Large intestine (tissue), 3 donors: ENCODE results near the gene ABCB9. TPM values are rescaled to one million over a fixed set of nuclear protein-coding genes. Genes with fewer than 3 reads are reported as not detected.
A peak's percentile ranks its signal among the peaks of the same experiment; 100 is the strongest.

Source experiments
- DNase-seq, 2 donors: peaks; one replicate each; pipeline versions ENCODE4 v3.0.0 to v3.0.0-alpha.2; 2013
- H3K27ac ChIP-seq: one replicate; pipeline ENCODE4 v1.5.1; 2013; ENCODE audit warnings: low read length
- H3K27me3 ChIP-seq: 2 replicates; pipeline ENCODE4 v1.6.1; 2013; ENCODE audit warnings: low read length; ENCODE audit not compliant: control insufficient read depth, insufficient read depth
- H3K36me3 ChIP-seq: 2 replicates; pipeline ENCODE4 v1.6.1; 2013; ENCODE audit warnings: low read length; ENCODE audit not compliant: control insufficient read depth, insufficient read depth
- H3K4me1 ChIP-seq: one replicate; pipeline ENCODE4 v1.6.1; 2013; ENCODE audit warnings: low read length; ENCODE audit not compliant: control insufficient read depth, insufficient read depth
- H3K4me3 ChIP-seq: one replicate; pipeline ENCODE4 v1.5.1; 2013; ENCODE audit warnings: low read length
- H3K9me3 ChIP-seq: one replicate; pipeline ENCODE4 v1.6.1; 2013; ENCODE audit warnings: mild to moderate bottlenecking, low read depth, low read length, moderate library complexity; ENCODE audit not compliant: control insufficient read depth
- WGBS: methylation state at CpG from one replicate; pipeline ENCODE4 v1.1.5; 2013; ENCODE audit warnings: low lambda C conversion rate; ENCODE audit not compliant: insufficient coverage; 5-methylcytosine and 5-hydroxymethylcytosine counted together
- polyA plus RNA-seq: library from polyadenylated mRNA; unstranded; fragments of 120-200 nt; gene quantifications from one replicate; pipeline ENCODE4 v1.2.1, GENCODE V29; 2013

Gene ABCB9
- polyA plus RNA-seq, 1 donor: 5.2 TPM

DNA sequence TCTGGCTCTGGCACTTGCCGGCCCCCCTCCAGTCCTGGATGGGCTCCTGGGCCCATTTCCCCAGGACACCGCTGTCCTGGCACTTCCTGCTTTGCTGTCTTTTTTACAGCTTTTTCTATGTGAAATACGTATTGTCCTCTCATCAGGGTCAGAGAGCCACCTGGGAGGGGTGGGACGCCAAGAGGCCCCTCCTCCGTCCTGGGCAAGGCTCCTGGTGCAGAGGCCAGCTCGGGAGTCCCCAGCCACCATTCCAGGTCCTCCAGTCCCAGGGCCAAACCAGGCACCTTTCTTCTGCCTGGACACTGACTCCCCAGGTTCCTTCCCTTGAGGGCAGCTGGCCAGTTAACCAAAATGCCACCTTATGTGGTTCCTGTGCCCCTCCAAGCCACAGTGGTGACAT lies 37.0 kb upstream of the ABCB9 start:
- no peak overlapping the region for H3K27ac ChIP-seq
- peaks cover 12% of the 10 kb centered on the region for H3K36me3 ChIP-seq
- no CpG with 5 or more reads among the region's 6 CpGs for WGBS
- peaks cover 6% of the 10 kb centered on the region for H3K4me1 ChIP-seq
- no peaks in the 10 kb centered on the region for H3K9me3 ChIP-seq
- H3K27me3 ChIP-seq: no peaks in the 10 kb centered on the region
- H3K4me3 ChIP-seq: no peak overlapping the region
- no peak for DNase-seq

DNA sequence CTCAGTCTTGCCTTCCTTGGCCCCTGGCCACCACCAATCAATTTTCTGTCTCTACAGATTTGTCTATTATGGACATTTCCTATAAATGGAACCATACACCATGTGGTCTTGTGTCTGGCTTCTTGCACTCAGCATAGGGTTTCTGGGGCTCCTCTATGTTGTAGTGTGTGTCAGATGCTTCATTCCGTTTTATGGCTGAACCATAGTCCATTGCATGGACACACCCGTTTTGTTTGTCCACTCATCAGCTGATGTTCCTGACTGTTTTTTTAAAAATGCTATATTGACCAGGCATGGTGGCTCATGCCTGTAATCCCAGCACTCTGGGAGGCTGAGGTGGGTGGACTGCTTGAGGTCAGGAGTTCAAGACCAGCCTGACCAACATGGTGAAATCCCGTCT lies 35.2 kb upstream of the ABCB9 start:
- peak overlapping the region; percentile 69 for H3K27ac ChIP-seq
- peaks cover 6% of the 10 kb centered on the region for H3K4me1 ChIP-seq
- peak; percentile 55 to 77 for DNase-seq
- no peaks in the 10 kb centered on the region for H3K27me3 ChIP-seq
- H3K4me3 ChIP-seq: no peak overlapping the region
- H3K9me3 ChIP-seq: no peaks in the 10 kb centered on the region
- no CpG with 5 or more reads among the region's 3 CpGs for WGBS
- H3K36me3 ChIP-seq: peaks cover 15% of the 10 kb centered on the region

DNA sequence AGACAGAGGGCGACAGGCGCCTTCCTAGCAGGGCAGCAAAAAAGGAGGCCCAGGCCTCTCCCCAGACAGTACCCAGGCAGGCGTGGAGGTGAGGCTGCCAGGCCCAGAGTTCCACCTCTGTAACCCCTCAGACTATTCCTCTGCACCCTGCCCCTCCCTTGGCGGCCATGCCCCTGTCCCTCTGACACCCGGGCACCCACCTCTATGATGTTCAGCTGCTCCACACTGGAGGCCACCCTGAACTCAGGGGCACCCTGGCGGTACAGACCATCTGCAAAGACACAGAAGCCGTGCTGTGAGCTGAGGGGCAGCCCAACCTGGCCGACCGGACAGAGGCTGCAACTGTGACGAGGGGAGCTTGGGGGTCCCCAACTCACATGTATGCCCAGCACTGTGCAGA lies 34.3 kb upstream of the ABCB9 start:
- Histone ChIP-seq H3K4me1 (peaks cover 6% of the 10 kb centered on the region), H3K27ac (no peak overlapping the region), H3K27me3 (no peaks in the 10 kb centered on the region), H3K4me3 (no peak overlapping the region), H3K9me3 (no peaks in the 10 kb centered on the region), H3K36me3 (peaks cover 15% of the 10 kb centered on the region)
- no CpG with 5 or more reads among the region's 10 CpGs for WGBS
- no peak for DNase-seq

DNA sequence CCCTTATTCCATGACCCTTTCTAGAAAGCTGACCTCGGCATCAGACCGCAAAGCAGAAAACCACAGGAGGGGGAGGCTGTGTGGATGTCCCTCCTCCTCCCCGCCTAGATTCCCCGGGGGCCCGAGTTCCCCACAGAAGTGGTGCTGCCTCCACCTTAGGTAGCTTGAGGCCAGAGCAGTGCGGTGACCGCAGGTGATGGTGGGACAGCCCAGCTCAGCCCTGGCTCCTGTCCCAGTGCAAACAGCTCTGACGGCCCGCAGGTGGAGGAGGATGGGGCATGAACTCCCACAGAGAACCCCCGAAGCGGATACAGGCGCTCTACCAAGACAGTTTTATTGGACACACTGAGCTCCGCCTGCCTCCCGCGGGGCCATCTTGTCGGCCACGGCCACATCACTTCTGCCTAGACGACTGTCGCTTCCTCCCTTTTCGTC lies 33.7 kb upstream of the ABCB9 start:
- peaks cover 15% of the 10 kb centered on the region for H3K36me3 ChIP-seq
- DNase-seq: no peak
- WGBS: no CpG with 5 or more reads among the region's 20 CpGs

DNA sequence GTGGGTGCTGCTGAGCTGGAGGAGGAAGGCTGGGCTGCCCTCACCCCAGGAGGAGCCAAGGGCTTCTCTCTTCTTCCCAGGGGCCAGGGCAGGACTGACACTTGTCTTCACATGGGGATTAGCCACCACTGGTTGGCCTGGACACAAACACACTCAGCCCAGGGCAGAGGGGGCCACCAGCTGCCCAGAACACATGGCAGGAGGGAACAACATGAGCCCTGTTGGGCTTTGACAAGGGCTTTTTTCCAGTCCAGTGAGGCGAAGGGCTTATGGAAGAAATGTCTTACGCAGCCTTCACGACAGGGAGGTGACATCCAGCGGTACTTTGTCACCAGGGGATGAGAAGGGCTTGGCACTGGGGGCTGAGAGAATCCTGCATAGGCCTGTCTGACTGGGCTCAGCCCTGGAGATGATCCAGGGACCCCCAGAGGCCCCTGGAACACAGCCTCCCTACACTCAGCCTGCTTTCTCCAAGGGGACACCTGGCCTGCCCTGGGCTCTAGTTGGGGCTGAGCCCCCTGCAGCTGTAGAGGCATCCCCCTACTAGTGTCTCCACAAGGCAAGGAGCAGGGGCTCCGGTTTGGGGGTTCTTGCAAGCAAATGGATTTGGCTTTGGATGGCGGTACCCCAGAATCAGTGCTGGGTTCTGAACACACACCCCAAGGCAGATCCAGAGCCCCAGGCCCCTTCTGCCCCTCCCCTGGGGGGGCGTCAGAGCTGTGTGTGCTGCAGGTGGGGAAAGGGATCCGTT lies 33.1 kb upstream of the ABCB9 start:
- no peak for DNase-seq
- Histone ChIP-seq H3K27me3 (no peaks in the 10 kb centered on the region), H3K4me1 (peaks cover 8% of the 10 kb centered on the region), H3K9me3 (no peaks in the 10 kb centered on the region), H3K27ac (no peak overlapping the region), H3K4me3 (no peak overlapping the region), H3K36me3 (peaks cover 13% of the 10 kb centered on the region)
- no CpG with 5 or more reads among the region's 8 CpGs for WGBS

More for the DNA sequence above, 33.7 kb upstream of the ABCB9 start:
- H3K4me1 ChIP-seq: peaks cover 6% of the 10 kb centered on the region
- H3K4me3 ChIP-seq: no peak overlapping the region
- H3K27ac ChIP-seq: no peak overlapping the region
- no peaks in the 10 kb centered on the region for H3K9me3 ChIP-seq
- no peaks in the 10 kb centered on the region for H3K27me3 ChIP-seq

DNA sequence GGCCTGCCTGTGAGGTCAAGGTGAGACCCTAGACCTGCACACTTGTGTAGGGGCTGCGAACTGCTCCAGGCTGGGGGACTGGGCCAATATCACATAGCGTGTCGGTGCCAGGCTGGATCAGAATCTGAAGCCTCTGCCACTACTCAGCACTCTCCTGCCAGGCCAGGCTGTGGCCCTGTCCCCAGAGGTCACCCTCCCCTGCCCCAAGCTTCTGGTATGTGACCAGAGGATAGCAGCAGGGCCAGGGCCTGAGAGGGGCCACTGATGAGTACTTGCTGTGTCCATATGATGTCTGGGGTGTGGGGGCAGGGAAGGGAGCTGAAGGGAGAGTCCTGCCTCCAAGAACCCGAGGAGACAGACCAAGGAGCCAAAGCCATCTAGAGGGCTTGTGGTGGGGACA lies 32.1 kb upstream of the ABCB9 start:
- Histone ChIP-seq H3K36me3 (peaks cover 10% of the 10 kb centered on the region), H3K9me3 (no peaks in the 10 kb centered on the region), H3K4me1 (peaks cover 16% of the 10 kb centered on the region), H3K27me3 (no peaks in the 10 kb centered on the region), H3K27ac (no peak overlapping the region), H3K4me3 (no peak overlapping the region)
- no peak for DNase-seq
- WGBS: no CpG with 5 or more reads among the region's 4 CpGs

DNA sequence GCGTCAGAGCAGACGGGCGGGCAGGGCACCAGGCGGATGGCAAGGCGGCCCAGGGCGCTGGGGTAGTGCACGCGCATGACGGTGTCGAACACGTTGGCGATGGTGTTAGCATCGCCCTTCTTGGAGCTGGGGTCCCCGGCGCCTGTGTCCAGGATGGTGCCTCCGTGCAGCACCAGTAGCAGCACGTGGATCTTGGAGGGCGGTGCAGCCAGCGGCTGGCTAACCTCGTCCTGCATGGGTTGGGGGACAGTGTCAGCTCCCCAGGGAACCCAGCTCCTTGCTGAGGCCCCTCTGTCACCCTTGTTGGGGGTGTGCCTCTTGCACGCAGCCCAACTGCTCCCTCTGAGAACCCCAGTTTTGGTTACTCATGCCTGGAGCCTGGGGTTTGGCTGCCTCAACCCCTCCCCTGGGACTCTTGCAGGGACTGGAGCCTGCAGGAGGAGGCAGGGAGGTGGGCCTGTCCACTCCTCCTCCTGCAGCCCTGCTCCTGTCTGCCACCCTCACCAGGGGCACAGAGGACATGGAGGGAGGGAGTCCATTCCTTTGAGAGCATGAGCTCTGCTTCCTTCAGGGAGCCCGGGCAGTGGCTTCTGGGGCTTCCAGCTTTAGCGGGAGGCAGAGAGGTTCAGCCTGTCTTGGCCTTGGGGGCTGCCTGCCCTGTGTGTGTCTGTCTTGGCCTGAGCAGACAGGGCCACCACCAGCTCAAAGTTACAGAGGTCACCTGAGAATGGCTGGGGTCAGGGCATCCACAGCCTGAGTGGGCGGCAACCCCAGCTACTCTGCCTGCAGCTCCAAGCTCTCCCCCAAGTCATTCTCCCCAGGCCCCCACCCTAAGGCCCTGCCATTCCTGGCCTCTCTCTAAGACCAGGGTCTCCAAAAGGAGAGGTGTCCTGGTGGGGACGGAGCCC lies 31.3 kb upstream of the ABCB9 start:
- DNase-seq: no peak
- Histone ChIP-seq H3K27ac (no peak overlapping the region), H3K36me3 (peaks cover 10% of the 10 kb centered on the region), H3K4me1 (peaks cover 22% of the 10 kb centered on the region), H3K27me3 (no peaks in the 10 kb centered on the region), H3K4me3 (no peak overlapping the region), H3K9me3 (no peaks in the 10 kb centered on the region)
- no CpG with 5 or more reads among the region's 25 CpGs for WGBS

DNA sequence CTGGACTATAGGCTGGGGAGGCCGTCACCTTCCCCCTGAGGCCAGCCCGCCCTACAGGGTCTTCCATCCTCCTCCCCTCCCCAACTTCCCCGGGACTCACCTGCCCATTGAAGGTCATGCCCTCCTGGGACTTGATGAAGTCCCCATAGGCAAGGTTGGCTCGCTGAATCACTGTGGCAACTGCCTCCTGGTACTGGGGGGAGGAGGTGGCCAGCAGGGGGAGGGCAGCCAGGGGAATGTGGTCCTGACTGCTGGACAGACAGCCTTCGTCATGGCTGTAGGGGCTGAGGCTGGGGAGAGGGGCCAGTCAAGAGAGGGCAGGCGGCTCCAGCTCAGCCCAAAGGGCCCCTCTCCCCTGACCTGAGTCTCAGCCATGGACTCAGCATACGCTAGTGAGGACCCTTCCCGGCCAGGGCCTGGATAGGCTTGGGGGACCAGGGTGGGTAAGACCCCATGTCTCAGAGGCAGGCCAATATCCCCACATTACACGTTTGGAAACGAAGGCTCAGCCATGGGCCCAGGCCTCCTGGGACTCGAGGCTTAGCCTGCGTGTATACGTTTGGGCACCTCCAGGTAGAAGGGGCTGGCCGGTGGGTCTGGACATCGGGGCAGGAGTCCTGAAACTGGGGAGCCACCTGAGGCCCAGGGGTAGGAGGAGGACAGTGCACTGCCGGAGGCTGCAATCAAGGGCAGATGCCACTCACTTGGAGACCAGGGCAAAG lies 30.5 kb upstream of the ABCB9 start:
- no peak overlapping the region for H3K4me3 ChIP-seq
- peaks cover 10% of the 10 kb centered on the region for H3K36me3 ChIP-seq
- no peaks in the 10 kb centered on the region for H3K27me3 ChIP-seq
- DNase-seq: no peak
- H3K9me3 ChIP-seq: no peaks in the 10 kb centered on the region
- no peak overlapping the region for H3K27ac ChIP-seq
- WGBS: no CpG with 5 or more reads among the region's 16 CpGs
- peaks cover 22% of the 10 kb centered on the region for H3K4me1 ChIP-seq

DNA sequence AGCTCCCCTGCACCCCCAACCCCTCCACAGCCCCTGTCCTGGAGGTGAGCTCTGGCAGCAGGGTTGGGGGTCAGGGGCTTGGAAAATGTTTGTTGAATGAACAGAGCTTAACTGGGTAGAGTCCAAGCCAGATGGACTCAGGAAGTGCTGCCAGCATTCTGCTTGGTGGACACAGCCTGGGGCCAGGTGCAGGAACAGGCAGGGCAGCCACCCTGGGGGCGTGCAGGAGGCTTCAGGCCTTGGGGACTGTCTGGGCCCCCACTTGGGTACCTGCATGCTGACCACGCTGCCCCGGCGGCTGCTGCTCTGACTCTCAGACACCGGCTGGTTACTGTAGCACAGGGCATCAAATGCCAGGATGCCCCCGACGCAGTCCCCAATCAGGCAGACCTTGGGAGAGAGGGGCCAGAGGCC lies 29.9 kb upstream of the ABCB9 start:
- H3K4me1 ChIP-seq: peaks cover 20% of the 10 kb centered on the region
- H3K27ac ChIP-seq: no peak overlapping the region
- H3K36me3 ChIP-seq: peaks cover 10% of the 10 kb centered on the region
- no peaks in the 10 kb centered on the region for H3K9me3 ChIP-seq
- WGBS: no CpG with 5 or more reads among the region's 7 CpGs
- H3K27me3 ChIP-seq: no peaks in the 10 kb centered on the region
- no peak for DNase-seq
- H3K4me3 ChIP-seq: no peak overlapping the region

DNA sequence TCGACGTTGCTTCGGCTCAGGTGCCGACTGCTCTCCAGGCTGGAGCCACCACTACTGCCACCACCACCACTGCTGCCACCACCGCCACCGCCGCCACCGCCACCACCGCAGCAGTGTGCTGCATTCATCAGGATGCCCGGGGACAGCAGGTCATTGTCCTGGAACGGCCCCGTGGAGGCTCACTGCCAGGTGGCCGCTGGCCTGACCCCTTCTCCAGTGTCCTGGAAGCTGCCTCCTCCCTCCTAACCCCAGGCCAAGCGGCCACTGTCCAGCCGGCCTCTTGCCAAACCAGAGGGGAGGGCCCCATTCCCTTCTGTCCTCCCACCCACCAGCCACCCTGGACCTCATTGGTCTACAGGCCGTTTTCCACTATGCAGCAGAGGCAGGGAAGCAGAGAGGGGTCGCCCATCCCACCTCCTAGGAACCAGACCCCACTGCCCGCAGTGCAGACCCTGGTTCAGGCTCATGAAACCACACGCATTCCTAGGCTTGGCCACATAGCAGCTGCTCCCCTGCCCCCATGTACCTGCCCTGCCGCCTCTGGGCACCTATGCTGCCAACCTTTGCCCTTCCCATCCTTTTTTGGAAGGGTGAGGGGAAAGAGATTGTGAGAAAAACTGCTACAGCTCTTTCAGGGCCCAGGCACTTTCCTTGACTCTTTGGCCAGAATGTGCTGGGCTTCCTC lies 29.4 kb upstream of the ABCB9 start:
- WGBS: no CpG with 5 or more reads among the region's 20 CpGs
- Histone ChIP-seq H3K27ac (no peak overlapping the region), H3K36me3 (peaks cover 10% of the 10 kb centered on the region), H3K4me1 (peaks cover 16% of the 10 kb centered on the region), H3K27me3 (no peaks in the 10 kb centered on the region), H3K4me3 (no peak overlapping the region), H3K9me3 (no peaks in the 10 kb centered on the region)
- no peak for DNase-seq
